Measurements from ENCODE around the gene SRSF2.

DNA sequence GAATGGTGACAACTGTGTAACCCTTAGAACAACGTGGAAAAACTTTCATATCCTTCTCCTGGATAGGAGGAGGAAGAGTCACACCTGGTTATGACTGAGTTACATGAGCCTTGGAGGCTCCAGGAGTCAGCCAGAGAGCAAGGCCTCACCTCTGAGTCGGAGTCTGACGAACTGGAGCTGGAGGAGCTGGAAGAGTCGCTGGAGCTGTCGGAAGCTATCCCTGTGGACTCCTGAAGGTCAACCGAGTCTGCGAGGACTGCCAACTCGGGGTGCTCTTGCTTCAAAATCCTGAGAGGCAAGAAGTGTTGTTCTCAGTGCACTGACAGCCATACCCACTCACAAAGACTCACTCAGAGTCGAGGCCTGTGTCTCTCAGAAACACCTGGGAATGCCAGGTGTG is 16.9 kb downstream of the SRSF2 start:
- TF ChIP-seq POLR2A (IDR thresholded peaks at IDR 0.05), result no peak
- TF ChIP-seq, protein P1, sequence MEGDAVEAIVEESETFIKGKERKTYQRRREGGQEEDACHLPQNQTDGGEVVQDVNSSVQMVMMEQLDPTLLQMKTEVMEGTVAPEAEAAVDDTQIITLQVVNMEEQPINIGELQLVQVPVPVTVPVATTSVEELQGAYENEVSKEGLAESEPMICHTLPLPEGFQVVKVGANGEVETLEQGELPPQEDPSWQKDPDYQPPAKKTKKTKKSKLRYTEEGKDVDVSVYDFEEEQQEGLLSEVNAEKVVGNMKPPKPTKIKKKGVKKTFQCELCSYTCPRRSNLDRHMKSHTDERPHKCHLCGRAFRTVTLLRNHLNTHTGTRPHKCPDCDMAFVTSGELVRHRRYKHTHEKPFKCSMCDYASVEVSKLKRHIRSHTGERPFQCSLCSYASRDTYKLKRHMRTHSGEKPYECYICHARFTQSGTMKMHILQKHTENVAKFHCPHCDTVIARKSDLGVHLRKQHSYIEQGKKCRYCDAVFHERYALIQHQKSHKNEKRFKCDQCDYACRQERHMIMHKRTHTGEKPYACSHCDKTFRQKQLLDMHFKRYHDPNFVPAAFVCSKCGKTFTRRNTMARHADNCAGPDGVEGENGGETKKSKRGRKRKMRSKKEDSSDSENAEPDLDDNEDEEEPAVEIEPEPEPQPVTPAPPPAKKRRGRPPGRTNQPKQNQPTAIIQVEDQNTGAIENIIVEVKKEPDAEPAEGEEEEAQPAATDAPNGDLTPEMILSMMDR (IDR thresholded peaks at IDR 0.05), result no peak
